GM12892 (cell line): ENCODE measurements around the gene STK36.

Experiments
- POLR2A ChIP-seq: IDR thresholded peaks from 2 replicates; pipeline ENCODE4 v1.6.1; 2011; ENCODE audit warnings: low read depth, low read length, control low read depth
- TAF1 ChIP-seq: IDR thresholded peaks from 2 replicates; pipeline ENCODE4 v1.6.1; 2011; ENCODE audit warnings: low read depth, mild to moderate bottlenecking, control low read depth, low read length, borderline replicate concordance

GRCh38 chr2:218698885-218699284, 27.0 kb downstream of the STK36 start:
- TF ChIP-seq POLR2A = no peak
- TF ChIP-seq TAF1 = no peak
